Liver (tissue), 9 donors: Measurements from ENCODE around the gene SNRPN. TPM values are rescaled to one million over a fixed set of nuclear protein-coding genes. Genes with fewer than 3 reads are reported as not detected.

ENCODE experiments used
- DNase-seq: peaks from one replicate; pipeline ENCODE4 v3.0.0-alpha.2; 2017; ENCODE audit warnings: low spot score
- H3K27ac ChIP-seq, 2 donors: one replicate each; pipeline ENCODE4 v1.7.0; 2013; ENCODE audit warnings: inconsistent platforms in 2 of 2, low read length in 2 of 2, control low read depth in 1 of 2, low read depth in 1 of 2, mild to moderate bottlenecking in 1 of 2
- H3K27me3 ChIP-seq, 4 donors: one replicate each; pipeline versions ENCODE4 v1.6.1 to v1.7.0; 2013; ENCODE audit warnings: low read length in 3 of 4, inconsistent platforms in 1 of 4, mild to moderate bottlenecking in 1 of 4, moderate library complexity in 1 of 4; ENCODE audit not compliant: control insufficient read depth in 4 of 4, insufficient read depth in 4 of 4
- H3K36me3 ChIP-seq, 4 donors: one replicate each; pipeline versions ENCODE4 v1.6.1 to v1.7.0; 2013; ENCODE audit warnings: low read length in 3 of 4, mild to moderate bottlenecking in 3 of 4, low read depth in 1 of 4, moderate library complexity in 1 of 4; ENCODE audit not compliant: control insufficient read depth in 4 of 4, insufficient read depth in 3 of 4
- H3K4me1 ChIP-seq, 4 donors: one replicate each; pipeline versions ENCODE4 v1.6.1 to v1.7.0; 2013; ENCODE audit warnings: low read length in 3 of 4, mild to moderate bottlenecking in 3 of 4, moderate library complexity in 1 of 4; ENCODE audit not compliant: control insufficient read depth in 4 of 4, insufficient read depth in 4 of 4
- H3K4me3 ChIP-seq, 3 donors: one replicate each; pipeline versions ENCODE4 v1.6.1 to v1.7.0; 2013; ENCODE audit warnings: low read length in 3 of 3, control low read depth in 1 of 3, low read depth in 1 of 3, mild to moderate bottlenecking in 1 of 3
- H3K9ac ChIP-seq, 2 donors: one replicate each; pipeline ENCODE4 v1.7.0; 2013; ENCODE audit warnings: low read length in 2 of 2, mild to moderate bottlenecking in 2 of 2, moderate library complexity in 2 of 2, control low read depth in 1 of 2, low read depth in 1 of 2
- H3K9me3 ChIP-seq, 4 donors: one replicate each; pipeline versions ENCODE4 v1.6.1 to v1.7.0; 2013; ENCODE audit warnings: low read length in 3 of 4; ENCODE audit not compliant: control insufficient read depth in 4 of 4
- ATF3 ChIP-seq: IDR thresholded peaks from 2 replicates; pipeline ENCODE4 v1.6.1; 2016; ENCODE audit warnings: antibody characterized with exemption
- CTCF ChIP-seq: fragments of 150-350 bp; IDR thresholded peaks from 2 replicates; pipeline ENCODE4 v1.5.1; 2017; ENCODE audit warnings: improper control_type of control experiment, low read depth, low read length; ENCODE audit not compliant: missing input control
- EGR1 ChIP-seq, 2 donors: IDR thresholded peaks; 2 replicates each; pipeline ENCODE4 v1.6.1; 2016 to 2018; ENCODE audit warnings: antibody characterized with exemption in 2 of 2, low read depth in 2 of 2
- FOXA1 ChIP-seq: IDR thresholded peaks from 2 replicates; pipeline ENCODE4 v1.6.1; 2016; ENCODE audit warnings: antibody characterized with exemption
- FOXA2 ChIP-seq: IDR thresholded peaks from 2 replicates; pipeline ENCODE4 v1.6.1; 2016; ENCODE audit warnings: antibody characterized with exemption
- GABPA ChIP-seq, 2 donors: IDR thresholded peaks in 1 of 2; conservative IDR thresholded peaks in 1 of 2; 2 replicates each; pipeline ENCODE4 v1.6.1; 2016; ENCODE audit warnings: antibody characterized with exemption in 2 of 2, mild to moderate bottlenecking in 1 of 2, moderate library complexity in 1 of 2
- HNF4A ChIP-seq, 2 donors: conservative IDR thresholded peaks; 2 replicates each; pipeline ENCODE4 v1.6.1; 2016; ENCODE audit warnings: antibody characterized with exemption in 2 of 2, mild to moderate bottlenecking in 2 of 2
- HNF4G ChIP-seq: IDR thresholded peaks from 2 replicates; pipeline ENCODE4 v1.6.1; 2016; ENCODE audit warnings: antibody characterized with exemption
- JUND ChIP-seq, 2 donors: IDR thresholded peaks; 2 replicates each; pipeline ENCODE4 v1.6.1; 2016; ENCODE audit warnings: antibody characterized with exemption in 2 of 2
- MAX ChIP-seq: IDR thresholded peaks from 2 replicates; pipeline ENCODE4 v1.6.1; 2016; ENCODE audit warnings: antibody characterized with exemption
- NR2F2 ChIP-seq: IDR thresholded peaks from 2 replicates; pipeline ENCODE4 v1.6.1; 2016; ENCODE audit warnings: antibody characterized with exemption
- RAD21 ChIP-seq, 2 donors: IDR thresholded peaks; 2 replicates each; pipeline ENCODE4 v1.6.1; 2016; ENCODE audit warnings: antibody characterized with exemption in 2 of 2, mild to moderate bottlenecking in 2 of 2
- RXRA ChIP-seq, 2 donors: IDR thresholded peaks; 2 replicates each; pipeline ENCODE4 v1.6.1; 2017 to 2018; ENCODE audit warnings: antibody characterized with exemption in 2 of 2, mild to moderate bottlenecking in 1 of 2
- SP1 ChIP-seq: IDR thresholded peaks from 2 replicates; pipeline ENCODE4 v1.6.1; 2018; ENCODE audit warnings: antibody characterized with exemption, mild to moderate bottlenecking
- TAF1 ChIP-seq: conservative IDR thresholded peaks from 2 replicates; pipeline ENCODE4 v1.6.1; 2016; ENCODE audit warnings: antibody characterized with exemption, mild to moderate bottlenecking
- YY1 ChIP-seq: IDR thresholded peaks from 2 replicates; pipeline ENCODE4 v1.6.1; 2016; ENCODE audit warnings: antibody characterized with exemption, mild to moderate bottlenecking
- WGBS: extraction: QIAGEN DNeasy Blood & Tissue Kit; methylation state at CpG from one replicate; pipeline ENCODE4 v1.1.7; 2013; 5-methylcytosine and 5-hydroxymethylcytosine counted together
- polyA plus RNA-seq, 2 donors: library from polyadenylated mRNA; stranded (reverse) in 1 of 2; unstranded in 1 of 2; fragments of 200-250 nt in 1 of 2; fragments of >200 nt in 1 of 2; fragmentation: Nextera tagmentation in 1 of 2; extraction: Ambion mirVana in 1 of 2; gene quantifications; one replicate each; pipeline versions ENCODE4 v1.2.1 to v1.2.3, GENCODE V29; 2013 to 2015
- total RNA-seq, 2 donors: library from RNA; depleted of rRNA; stranded (reverse); fragments of >200 nt; gene quantifications; one replicate each; pipeline ENCODE4 v1.2.3, GENCODE V29; 2014
- TF ChIP-seq, protein P1 (sequence below): IDR thresholded peaks from 2 replicates; pipeline ENCODE4 v1.6.1; 2016; ENCODE audit warnings: antibody characterized with exemption
- TF ChIP-seq, protein P2 (sequence below): IDR thresholded peaks from 2 replicates; pipeline ENCODE4 v1.6.1; 2016; ENCODE audit warnings: antibody characterized with exemption, mild to moderate bottlenecking
- donor health status: healthy.
- donor health status: healthy.
- donor health status: healthy.
- donor health status: healthy.
- donor health status: healthy.

SNRPN gene
- total and polyA plus RNA-seq, 4 donors: 29.9 to 90.7 (median 44.4) TPM

DNA sequence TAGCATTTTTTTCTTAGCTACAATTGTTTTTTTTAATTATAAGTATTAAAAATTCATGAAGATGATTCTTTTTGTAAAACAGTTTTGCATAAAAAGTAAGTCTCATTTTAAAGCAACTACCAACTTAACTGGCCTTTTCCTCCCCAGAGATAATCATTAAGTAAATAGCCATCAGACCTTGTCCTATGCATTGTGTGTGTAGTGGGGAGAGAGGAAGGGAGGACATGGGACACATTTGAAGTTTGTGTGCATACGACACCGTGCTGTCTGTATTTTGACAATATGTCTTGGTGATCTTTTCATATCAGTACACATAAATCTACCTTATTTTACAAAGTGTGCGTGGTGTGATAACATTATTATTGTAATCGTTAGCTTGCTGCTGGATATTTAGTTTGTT lies 8.1 kb downstream of the SNRPN start:
- Histone ChIP-seq H3K9ac (no peak overlapping the region), H3K36me3 (peaks cover 0 to 20% (median 10%) of the 10 kb centered on the region in 4 donors), H3K9me3 (no peaks in the 10 kb centered on the region), H3K4me3 (no peak overlapping the region), H3K27ac (no peak overlapping the region), H3K4me1 (peaks cover 0 to 3% (median 0%) of the 10 kb centered on the region in 4 donors), H3K27me3 (no peaks in the 10 kb centered on the region)
- DNase-seq: no peak
- TF ChIP-seq NR2F2: no peak
- TF ChIP-seq JUND (IDR thresholded peaks at IDR 0.05): no peak
- TF ChIP-seq HNF4G: no peak
- TF ChIP-seq RXRA (IDR thresholded peaks at IDR 0.05): no peak
- TF ChIP-seq EGR1 (IDR thresholded peaks at IDR 0.05; ENCODE audit: low read depth in 2 of 2): no peak
- no peak for TF ChIP-seq GABPA (IDR thresholded peaks at IDR 0.05 in 1 of 2, conservative IDR thresholded peaks at IDR 0.05 in 1 of 2)
- no peak for TF ChIP-seq MAX
- no peak for TF ChIP-seq TAF1
- no peak for TF ChIP-seq YY1
- TF ChIP-seq RAD21 (IDR thresholded peaks at IDR 0.05): no peak
- TF ChIP-seq, protein P1, sequence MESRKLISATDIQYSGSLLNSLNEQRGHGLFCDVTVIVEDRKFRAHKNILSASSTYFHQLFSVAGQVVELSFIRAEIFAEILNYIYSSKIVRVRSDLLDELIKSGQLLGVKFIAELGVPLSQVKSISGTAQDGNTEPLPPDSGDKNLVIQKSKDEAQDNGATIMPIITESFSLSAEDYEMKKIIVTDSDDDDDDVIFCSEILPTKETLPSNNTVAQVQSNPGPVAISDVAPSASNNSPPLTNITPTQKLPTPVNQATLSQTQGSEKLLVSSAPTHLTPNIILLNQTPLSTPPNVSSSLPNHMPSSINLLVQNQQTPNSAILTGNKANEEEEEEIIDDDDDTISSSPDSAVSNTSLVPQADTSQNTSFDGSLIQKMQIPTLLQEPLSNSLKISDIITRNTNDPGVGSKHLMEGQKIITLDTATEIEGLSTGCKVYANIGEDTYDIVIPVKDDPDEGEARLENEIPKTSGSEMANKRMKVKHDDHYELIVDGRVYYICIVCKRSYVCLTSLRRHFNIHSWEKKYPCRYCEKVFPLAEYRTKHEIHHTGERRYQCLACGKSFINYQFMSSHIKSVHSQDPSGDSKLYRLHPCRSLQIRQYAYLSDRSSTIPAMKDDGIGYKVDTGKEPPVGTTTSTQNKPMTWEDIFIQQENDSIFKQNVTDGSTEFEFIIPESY: no peak
- no peak for TF ChIP-seq FOXA1
- TF ChIP-seq CTCF: no peak
- no peak for TF ChIP-seq SP1
- TF ChIP-seq HNF4A (conservative IDR thresholded peaks at IDR 0.05): no peak
- TF ChIP-seq, protein P2, sequence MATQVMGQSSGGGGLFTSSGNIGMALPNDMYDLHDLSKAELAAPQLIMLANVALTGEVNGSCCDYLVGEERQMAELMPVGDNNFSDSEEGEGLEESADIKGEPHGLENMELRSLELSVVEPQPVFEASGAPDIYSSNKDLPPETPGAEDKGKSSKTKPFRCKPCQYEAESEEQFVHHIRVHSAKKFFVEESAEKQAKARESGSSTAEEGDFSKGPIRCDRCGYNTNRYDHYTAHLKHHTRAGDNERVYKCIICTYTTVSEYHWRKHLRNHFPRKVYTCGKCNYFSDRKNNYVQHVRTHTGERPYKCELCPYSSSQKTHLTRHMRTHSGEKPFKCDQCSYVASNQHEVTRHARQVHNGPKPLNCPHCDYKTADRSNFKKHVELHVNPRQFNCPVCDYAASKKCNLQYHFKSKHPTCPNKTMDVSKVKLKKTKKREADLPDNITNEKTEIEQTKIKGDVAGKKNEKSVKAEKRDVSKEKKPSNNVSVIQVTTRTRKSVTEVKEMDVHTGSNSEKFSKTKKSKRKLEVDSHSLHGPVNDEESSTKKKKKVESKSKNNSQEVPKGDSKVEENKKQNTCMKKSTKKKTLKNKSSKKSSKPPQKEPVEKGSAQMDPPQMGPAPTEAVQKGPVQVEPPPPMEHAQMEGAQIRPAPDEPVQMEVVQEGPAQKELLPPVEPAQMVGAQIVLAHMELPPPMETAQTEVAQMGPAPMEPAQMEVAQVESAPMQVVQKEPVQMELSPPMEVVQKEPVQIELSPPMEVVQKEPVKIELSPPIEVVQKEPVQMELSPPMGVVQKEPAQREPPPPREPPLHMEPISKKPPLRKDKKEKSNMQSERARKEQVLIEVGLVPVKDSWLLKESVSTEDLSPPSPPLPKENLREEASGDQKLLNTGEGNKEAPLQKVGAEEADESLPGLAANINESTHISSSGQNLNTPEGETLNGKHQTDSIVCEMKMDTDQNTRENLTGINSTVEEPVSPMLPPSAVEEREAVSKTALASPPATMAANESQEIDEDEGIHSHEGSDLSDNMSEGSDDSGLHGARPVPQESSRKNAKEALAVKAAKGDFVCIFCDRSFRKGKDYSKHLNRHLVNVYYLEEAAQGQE: no peak
- TF ChIP-seq FOXA2: no peak
- no peak for TF ChIP-seq ATF3
- WGBS: 87% methylated on average over 4 of the region's 4 CpGs
